ENCODE measurements around the gene TRIO. TPM values are rescaled to one million over a fixed set of nuclear protein-coding genes. Genes with fewer than 3 reads are reported as not detected.

TRIO gene
- total and polyA plus RNA-seq, 2 donors (not counting 3 experiments of a cell fraction or from before 2014, with no cell fraction given) = 82.9 to 248 TPM

GRCh38 chr5:14512574-14512973 is 369.4 kb downstream of the TRIO start:
- TF ChIP-seq, protein P1, sequence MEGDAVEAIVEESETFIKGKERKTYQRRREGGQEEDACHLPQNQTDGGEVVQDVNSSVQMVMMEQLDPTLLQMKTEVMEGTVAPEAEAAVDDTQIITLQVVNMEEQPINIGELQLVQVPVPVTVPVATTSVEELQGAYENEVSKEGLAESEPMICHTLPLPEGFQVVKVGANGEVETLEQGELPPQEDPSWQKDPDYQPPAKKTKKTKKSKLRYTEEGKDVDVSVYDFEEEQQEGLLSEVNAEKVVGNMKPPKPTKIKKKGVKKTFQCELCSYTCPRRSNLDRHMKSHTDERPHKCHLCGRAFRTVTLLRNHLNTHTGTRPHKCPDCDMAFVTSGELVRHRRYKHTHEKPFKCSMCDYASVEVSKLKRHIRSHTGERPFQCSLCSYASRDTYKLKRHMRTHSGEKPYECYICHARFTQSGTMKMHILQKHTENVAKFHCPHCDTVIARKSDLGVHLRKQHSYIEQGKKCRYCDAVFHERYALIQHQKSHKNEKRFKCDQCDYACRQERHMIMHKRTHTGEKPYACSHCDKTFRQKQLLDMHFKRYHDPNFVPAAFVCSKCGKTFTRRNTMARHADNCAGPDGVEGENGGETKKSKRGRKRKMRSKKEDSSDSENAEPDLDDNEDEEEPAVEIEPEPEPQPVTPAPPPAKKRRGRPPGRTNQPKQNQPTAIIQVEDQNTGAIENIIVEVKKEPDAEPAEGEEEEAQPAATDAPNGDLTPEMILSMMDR (IDR thresholded peaks at IDR 0.05; ENCODE audit: extremely low read depth in 1 of 2, insufficient read depth in 1 of 2, low read depth in 1 of 2, low read length in 2 of 2) = no peak
- TF ChIP-seq, protein P2, sequence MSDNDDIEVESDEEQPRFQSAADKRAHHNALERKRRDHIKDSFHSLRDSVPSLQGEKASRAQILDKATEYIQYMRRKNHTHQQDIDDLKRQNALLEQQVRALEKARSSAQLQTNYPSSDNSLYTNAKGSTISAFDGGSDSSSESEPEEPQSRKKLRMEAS (IDR thresholded peaks at IDR 0.05; ENCODE audit: insufficient read depth, insufficient read length) = no peak
- TF ChIP-seq EZH2 (IDR thresholded peaks at IDR 0.05; ENCODE audit: borderline replicate concordance, low read depth, low read length, severe bottlenecking) = no peak
- TF ChIP-seq MYC (IDR thresholded peaks at IDR 0.05; ENCODE audit: low read depth, low read length) = no peak
- TF ChIP-seq POLR2AphosphoS5 (IDR thresholded peaks at IDR 0.05; ENCODE audit: insufficient read depth, low read depth, low read length) = no peak
- no peak for TF ChIP-seq JUN (IDR thresholded peaks at IDR 0.05; ENCODE audit: borderline replicate concordance, insufficient read depth, insufficient read length, low read depth)
- TF ChIP-seq POLR2A (IDR thresholded peaks at IDR 0.05; ENCODE audit: low read depth, low read length) = no peak
- BruUV-seq (replicated peaks) = no TSS peak
- dilution Hi-C loops (cut with MboI; ENCODE audit: extremely low pct_ligation_motif_present, low sequenced_read_pairs) = no loop called here

More at GRCh38 chr5:14512574-14512973, 369.4 kb downstream of the TRIO start:
- Histone ChIP-seq H2AFZ (ENCODE audit: low read depth, low read length) (no peak overlapping the region), H3K4me3 (replicated peaks in 1 of 3; ENCODE audit: insufficient read depth in 1 of 3, low read depth in 1 of 3, low read length in 3 of 3) (no peak overlapping the region), H4K20me1 (replicated peaks; ENCODE audit: control insufficient read depth, extremely low read depth, insufficient read depth, low read length) (no peaks in the 10 kb centered on the region), H3K27ac (ENCODE audit: insufficient read depth, low read depth, low read length) (no peak overlapping the region), H3K27me3 (ENCODE audit: control insufficient read depth in 2 of 2, insufficient read depth in 2 of 2, low read length in 2 of 2) (no peaks in the 10 kb centered on the region), H3K9me1 (replicated peaks; ENCODE audit: control insufficient read depth, extremely low read depth, insufficient read depth, low read length) (no peaks in the 10 kb centered on the region), H3K4me2 (ENCODE audit: insufficient read depth, low read length) (no peak overlapping the region), H3K36me3 (ENCODE audit: control insufficient read depth in 2 of 2, extremely low read depth in 1 of 2, insufficient read depth in 2 of 2, low read length in 2 of 2) (peaks cover 4 to 8% of the 10 kb centered on the region in 2 experiments), H3K9ac (replicated peaks; ENCODE audit: extremely low read depth, insufficient read depth, low read length) (no peak overlapping the region), H3K9me3 (replicated peaks; ENCODE audit: control insufficient read depth, insufficient read depth, low read length) (no peaks in the 10 kb centered on the region), H3K79me2 (ENCODE audit: control insufficient read depth, insufficient read depth, low read length) (no peaks in the 10 kb centered on the region), H3K4me1 (ENCODE audit: control insufficient read depth, extremely low read depth, insufficient read depth, low read length) (no peaks in the 10 kb centered on the region)
- CTCF ChIA-PET = interaction anchor here (1.6 kb wide), 1 partner anchor 136 kb away, joined by 5 read pairs; no protein-coding TSS in a partner anchor
- DNase-seq (ENCODE audit: low read depth, low spot score) = no peak
- intact Hi-C loops (cut with micrococcal nuclease) = loop anchor here (5.0 kb wide), 1 partner anchor 135 kb away; no protein-coding TSS in a partner anchor
- POLR2A ChIA-PET = no interaction called here
- FAIRE-seq = no peak
